Mammary epithelial cell (primary cell): ENCODE results near the gene MUC3A.
"Not testable (repeated sequence)": the region's sequence is repeated elsewhere in the genome, so short reads cannot be mapped to it uniquely, and the experiment has no call there.

Source experiments
- CTCF ChIP-seq, 2 donors: IDR thresholded peaks in 1 of 2; conservative IDR thresholded peaks in 1 of 2; 2 replicates each; pipeline ENCODE4 v1.5.1; 2011 to 2012; ENCODE audit warnings: inconsistent platforms in 2 of 2, low read length in 2 of 2, mild to moderate bottlenecking in 2 of 2, control low read depth in 1 of 2, low read depth in 1 of 2; ENCODE audit not compliant: insufficient read depth in 1 of 2; ENCODE audit errors: extremely low read depth in 1 of 2
- EZH2 ChIP-seq: IDR thresholded peaks from 2 replicates; pipeline ENCODE4 v1.6.1; 2012; ENCODE audit warnings: low read length, inconsistent platforms, borderline replicate concordance

GRCh38 chr7:100985033-100985797, 35.9 kb downstream of the MUC3A start:
- TF ChIP-seq CTCF (conservative IDR thresholded peaks at IDR 0.05 in 1 of 2, IDR thresholded peaks at IDR 0.05 in 1 of 2; ENCODE audit: extremely low read depth in 1 of 2, insufficient read depth in 1 of 2, low read depth in 1 of 2, low read length in 2 of 2); EZH2: not testable (repeated sequence)
